NT2/D1 (cell line): ENCODE data around the gene FAH.

Experiments used
- SUZ12 ChIP-seq: IDR thresholded peaks from 2 replicates; pipeline ENCODE4 v1.6.1; 2011; ENCODE audit not compliant: insufficient read length, insufficient read depth; ENCODE audit errors: extremely low read depth
- YY1 ChIP-seq: IDR thresholded peaks from 2 replicates; pipeline ENCODE4 v1.6.1; 2011; ENCODE audit not compliant: insufficient read length, insufficient read depth
- ZNF274 ChIP-seq: IDR thresholded peaks from 2 replicates; pipeline ENCODE4 v1.6.1; 2011; ENCODE audit warnings: mild to moderate bottlenecking, low read depth, low read length

DNA sequence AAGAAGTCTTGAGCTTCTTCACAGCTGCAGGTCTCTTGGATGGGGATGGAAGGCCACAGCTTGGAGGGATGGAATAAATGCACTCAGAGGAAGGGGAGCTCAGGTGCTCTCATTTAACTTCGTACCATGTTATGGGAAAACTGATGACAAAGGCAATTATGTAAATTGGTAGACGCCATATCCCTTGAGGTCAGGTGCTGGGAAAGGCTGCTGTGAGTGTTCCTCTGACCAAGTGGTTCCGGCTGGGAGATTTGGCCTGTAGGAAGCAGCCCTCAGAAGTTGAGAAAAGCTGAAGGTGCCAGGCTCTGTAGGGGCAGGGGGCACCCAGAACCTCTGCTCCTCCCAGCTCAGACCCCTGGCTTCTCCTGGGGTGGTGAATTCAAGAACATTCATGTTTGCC lies 47.1 kb downstream of the FAH start:
- TF ChIP-seq YY1 (no peak), ZNF274 (no peak), SUZ12 (no peak)
